Measurements from ENCODE around the gene C7. TPM values are rescaled to one million over a fixed set of nuclear protein-coding genes. Genes with fewer than 3 reads are reported as not detected.
"Not testable (repeated sequence)": the region's sequence is repeated elsewhere in the genome, so short reads cannot be mapped to it uniquely, and the experiment has no call there.

C7 gene
- total RNA-seq, 1 experiment from 2014 or later = 0.74 TPM

DNA sequence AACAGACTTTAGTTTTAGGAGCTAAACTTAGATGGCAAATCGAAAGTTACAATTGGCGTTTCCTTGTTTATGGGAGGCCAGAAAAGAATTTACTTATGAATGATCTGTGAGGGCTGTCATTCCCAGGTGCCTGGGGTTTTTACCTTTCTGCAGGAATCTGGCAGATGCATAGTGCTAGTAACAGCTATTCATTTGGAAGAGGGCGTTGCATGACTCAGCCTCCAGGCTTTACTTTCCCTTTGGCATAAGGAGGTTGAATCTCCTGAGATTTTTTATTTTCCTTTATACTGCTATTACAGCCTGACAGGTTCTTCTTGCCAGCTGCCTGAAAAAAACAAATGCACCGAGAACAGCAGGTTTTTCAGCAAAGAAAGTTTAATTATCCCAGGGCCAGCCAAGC is 38.1 kb upstream of the C7 start:
- no peaks in the 10 kb centered on the region for H4K20me1 ChIP-seq (ENCODE audit: insufficient read depth)
- H2AFZ ChIP-seq (ENCODE audit: low read depth, low read length, poor library complexity, severe bottlenecking) = no peak overlapping the region
- no peak overlapping the region for H3K9ac ChIP-seq (ENCODE audit: low read length)
- no peaks in the 10 kb centered on the region for H3K36me3 ChIP-seq (ENCODE audit: control insufficient read depth in 1 of 2, insufficient read depth in 2 of 2, low read length in 2 of 2)
- H3K4me2 ChIP-seq (ENCODE audit: low read length) = no peak overlapping the region
- H3K27ac ChIP-seq (ENCODE audit: low read depth, low read length) = no peak overlapping the region
- POLR2A ChIA-PET = no interaction called here
- intact Hi-C loops (cut with micrococcal nuclease) = loop anchor here (10.0 kb wide), 1 partner anchor 926 kb away; no protein-coding TSS in a partner anchor
- H3K4me3 ChIP-seq (replicated peaks in 1 of 2; ENCODE audit: low read depth in 1 of 2, low read length in 2 of 2) = no peak overlapping the region
- H3K9me3 ChIP-seq (ENCODE audit: control insufficient read depth in 1 of 2, insufficient read depth in 1 of 2, low read depth in 1 of 2, low read length in 2 of 2) = no peaks in the 10 kb centered on the region
- CTCF ChIA-PET = interaction anchor here (0.6 kb wide), 1 partner anchor 786 kb away, joined by 6 read pairs; no protein-coding TSS in a partner anchor
- DNase-seq (ENCODE audit: low read depth, low spot score) (no peak), ATAC-seq (no peak)
- H3K27me3 ChIP-seq (ENCODE audit: insufficient read depth, low read length) = no peaks in the 10 kb centered on the region
- no TSS peak for BruUV-seq (replicated peaks)
- H3K79me2 ChIP-seq (ENCODE audit: insufficient read depth, low read length) = no peaks in the 10 kb centered on the region
- H3K9me2 ChIP-seq (ENCODE audit: insufficient read depth) = no peaks in the 10 kb centered on the region
- H3K4me1 ChIP-seq (ENCODE audit: control insufficient read depth in 1 of 2, insufficient read depth in 2 of 2, low read length in 2 of 2) = no peaks in the 10 kb centered on the region
- RAD21 ChIA-PET (ENCODE audit: low non-redundant PET in 1 of 2, low total read pairs in 2 of 2, uncharacterized antibody in 2 of 2, unreplicated experiment in 2 of 2) = no interaction called here
- TF ChIP-seq ZNF274 (IDR thresholded peaks at IDR 0.05; ENCODE audit: low read depth, low read length) (no peak), POLR2AphosphoS5 (IDR thresholded peaks at IDR 0.05; ENCODE audit: low read depth, low read length) (no peak), EZH2phosphoT487 (IDR thresholded peaks at IDR 0.05; ENCODE audit: borderline replicate concordance) (no peak), SP1 (IDR thresholded peaks at IDR 0.05; ENCODE audit: low read depth) (no peak), FOSL1 (IDR thresholded peaks at IDR 0.05; ENCODE audit: low read depth) (no peak), JUND (IDR thresholded peaks at IDR 0.05) (no peak), SIN3A (IDR thresholded peaks at IDR 0.05; ENCODE audit: low read depth) (no peak), SRF (IDR thresholded peaks at IDR 0.05; ENCODE audit: low read depth) (no peak), CTCF (IDR thresholded peaks at IDR 0.05 in 2 of 3, conservative IDR thresholded peaks at IDR 0.05 in 1 of 3; ENCODE audit: borderline replicate concordance in 1 of 3, insufficient read depth in 1 of 3, low read depth in 2 of 3, low read length in 2 of 3) (no peak), CBX3 (IDR thresholded peaks at IDR 0.05; ENCODE audit: low read depth) (no peak), REST (IDR thresholded peaks at IDR 0.05; ENCODE audit: low read depth) (no peak), POLR2A (IDR thresholded peaks at IDR 0.05; ENCODE audit: borderline replicate concordance, extremely low read depth, insufficient read depth, insufficient read length) (no peak), ATF3 (IDR thresholded peaks at IDR 0.05) (no peak), TCF7L2 (IDR thresholded peaks at IDR 0.05; ENCODE audit: borderline replicate concordance, extremely low read depth, insufficient read depth, insufficient read length) (no peak), ZFX (IDR thresholded peaks at IDR 0.05) (no peak)
- TF ChIP-seq, protein P1, sequence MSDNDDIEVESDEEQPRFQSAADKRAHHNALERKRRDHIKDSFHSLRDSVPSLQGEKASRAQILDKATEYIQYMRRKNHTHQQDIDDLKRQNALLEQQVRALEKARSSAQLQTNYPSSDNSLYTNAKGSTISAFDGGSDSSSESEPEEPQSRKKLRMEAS (IDR thresholded peaks at IDR 0.05) = no peak

GRCh38 chr5:40872253-40872652 is 37.0 kb upstream of the C7 start:
- CTCF ChIA-PET; H3K36me3 ChIP-seq (ENCODE audit: control insufficient read depth in 1 of 2, insufficient read depth in 2 of 2, low read length in 2 of 2); H2AFZ ChIP-seq (ENCODE audit: low read depth, low read length, poor library complexity, severe bottlenecking); H4K20me1 ChIP-seq (ENCODE audit: insufficient read depth); POLR2A ChIA-PET; H3K9me3 ChIP-seq (ENCODE audit: control insufficient read depth in 1 of 2, insufficient read depth in 1 of 2, low read depth in 1 of 2, low read length in 2 of 2); DNase-seq (ENCODE audit: low read depth, low spot score); H3K27ac ChIP-seq (ENCODE audit: low read depth, low read length); H3K4me2 ChIP-seq (ENCODE audit: low read length); H3K9ac ChIP-seq (ENCODE audit: low read length); H3K9me2 ChIP-seq (ENCODE audit: insufficient read depth); H3K4me3 ChIP-seq (replicated peaks in 1 of 2; ENCODE audit: low read depth in 1 of 2, low read length in 2 of 2); H3K79me2 ChIP-seq (ENCODE audit: insufficient read depth, low read length); H3K4me1 ChIP-seq (ENCODE audit: control insufficient read depth in 1 of 2, insufficient read depth in 2 of 2, low read length in 2 of 2); ATAC-seq; H3K27me3 ChIP-seq (ENCODE audit: insufficient read depth, low read length); BruUV-seq (replicated peaks): not testable (repeated sequence)
- RAD21 ChIA-PET (ENCODE audit: low non-redundant PET in 1 of 2, low total read pairs in 2 of 2, uncharacterized antibody in 2 of 2, unreplicated experiment in 2 of 2) = interaction anchor here in 1 of 2 experiments (0.7 kb wide), 1 partner anchor 112 kb away, joined by 3 read pairs; no protein-coding TSS in a partner anchor
- intact Hi-C loops (cut with micrococcal nuclease) = loop anchor here (10.0 kb wide), 1 partner anchor 927 kb away; no protein-coding TSS in a partner anchor

All from HCT116 (cell line).